Measurements from ENCODE around the gene SLC8A1.

- no peak for TF ChIP-seq POLR2A (IDR thresholded peaks at IDR 0.05)
- TF ChIP-seq, protein P1, sequence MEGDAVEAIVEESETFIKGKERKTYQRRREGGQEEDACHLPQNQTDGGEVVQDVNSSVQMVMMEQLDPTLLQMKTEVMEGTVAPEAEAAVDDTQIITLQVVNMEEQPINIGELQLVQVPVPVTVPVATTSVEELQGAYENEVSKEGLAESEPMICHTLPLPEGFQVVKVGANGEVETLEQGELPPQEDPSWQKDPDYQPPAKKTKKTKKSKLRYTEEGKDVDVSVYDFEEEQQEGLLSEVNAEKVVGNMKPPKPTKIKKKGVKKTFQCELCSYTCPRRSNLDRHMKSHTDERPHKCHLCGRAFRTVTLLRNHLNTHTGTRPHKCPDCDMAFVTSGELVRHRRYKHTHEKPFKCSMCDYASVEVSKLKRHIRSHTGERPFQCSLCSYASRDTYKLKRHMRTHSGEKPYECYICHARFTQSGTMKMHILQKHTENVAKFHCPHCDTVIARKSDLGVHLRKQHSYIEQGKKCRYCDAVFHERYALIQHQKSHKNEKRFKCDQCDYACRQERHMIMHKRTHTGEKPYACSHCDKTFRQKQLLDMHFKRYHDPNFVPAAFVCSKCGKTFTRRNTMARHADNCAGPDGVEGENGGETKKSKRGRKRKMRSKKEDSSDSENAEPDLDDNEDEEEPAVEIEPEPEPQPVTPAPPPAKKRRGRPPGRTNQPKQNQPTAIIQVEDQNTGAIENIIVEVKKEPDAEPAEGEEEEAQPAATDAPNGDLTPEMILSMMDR (IDR thresholded peaks at IDR 0.05): no peak
Observed at GRCh38 chr2:40456926-40457325, 5.0 kb upstream of the SLC8A1 start.
